Measurements from ENCODE around the gene CCNE1.

Gene CCNE1

DNA sequence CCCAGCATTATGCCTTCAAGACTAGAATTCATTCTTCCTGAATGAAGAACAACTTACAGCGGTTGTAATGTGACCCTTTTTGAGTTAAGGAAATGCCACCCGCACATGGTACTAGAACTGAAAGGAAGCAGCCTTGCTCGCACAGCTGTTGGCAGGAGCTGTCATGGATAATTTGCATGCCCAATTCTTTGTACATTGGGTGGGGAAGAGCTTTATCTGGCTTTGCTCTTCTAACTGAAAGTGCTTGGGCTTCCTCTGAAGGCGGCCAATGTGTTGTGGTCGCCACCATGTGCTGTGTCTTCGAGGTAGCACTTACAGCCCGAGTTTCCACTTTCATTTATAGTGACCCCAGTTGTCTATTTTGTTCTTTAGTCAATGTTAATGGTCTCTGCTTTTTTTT is 3.4 kb downstream of the CCNE1 start:
- Histone ChIP-seq H3K4me2 (ENCODE audit: insufficient read depth, low read length) (no peak overlapping the region), H3K4me3 (ENCODE audit: low read depth in 1 of 2, low read length in 2 of 2) (no peak overlapping the region), H3K9me3 (ENCODE audit: insufficient read depth, low read length, severe bottlenecking) (no peaks in the 10 kb centered on the region), H2AFZ (ENCODE audit: low read depth, low read length) (no peak overlapping the region; the same call in 1 of the 2 replicates), H3K27ac (ENCODE audit: low read length) (no peak overlapping the region), H3K9ac (ENCODE audit: low read depth, low read length) (no peak overlapping the region), H3K79me2 (ENCODE audit: insufficient read depth, low read length) (no peaks in the 10 kb centered on the region), H4K20me1 (ENCODE audit: insufficient read depth, low read length) (no peaks in the 10 kb centered on the region), H3K36me3 (ENCODE audit: insufficient read depth, low read length) (peaks cover 29% of the 10 kb centered on the region), H3K27me3 (ENCODE audit: insufficient read depth, low read length, poor library complexity) (no peaks in the 10 kb centered on the region), H3K4me1 (ENCODE audit: insufficient read depth, low read length) (peaks cover 20% of the 10 kb centered on the region)
- DNase-seq (no peak), ATAC-seq (ENCODE audit: insufficient read depth, low read depth) (no peak)
- TF ChIP-seq, protein P1, sequence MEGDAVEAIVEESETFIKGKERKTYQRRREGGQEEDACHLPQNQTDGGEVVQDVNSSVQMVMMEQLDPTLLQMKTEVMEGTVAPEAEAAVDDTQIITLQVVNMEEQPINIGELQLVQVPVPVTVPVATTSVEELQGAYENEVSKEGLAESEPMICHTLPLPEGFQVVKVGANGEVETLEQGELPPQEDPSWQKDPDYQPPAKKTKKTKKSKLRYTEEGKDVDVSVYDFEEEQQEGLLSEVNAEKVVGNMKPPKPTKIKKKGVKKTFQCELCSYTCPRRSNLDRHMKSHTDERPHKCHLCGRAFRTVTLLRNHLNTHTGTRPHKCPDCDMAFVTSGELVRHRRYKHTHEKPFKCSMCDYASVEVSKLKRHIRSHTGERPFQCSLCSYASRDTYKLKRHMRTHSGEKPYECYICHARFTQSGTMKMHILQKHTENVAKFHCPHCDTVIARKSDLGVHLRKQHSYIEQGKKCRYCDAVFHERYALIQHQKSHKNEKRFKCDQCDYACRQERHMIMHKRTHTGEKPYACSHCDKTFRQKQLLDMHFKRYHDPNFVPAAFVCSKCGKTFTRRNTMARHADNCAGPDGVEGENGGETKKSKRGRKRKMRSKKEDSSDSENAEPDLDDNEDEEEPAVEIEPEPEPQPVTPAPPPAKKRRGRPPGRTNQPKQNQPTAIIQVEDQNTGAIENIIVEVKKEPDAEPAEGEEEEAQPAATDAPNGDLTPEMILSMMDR (IDR thresholded peaks at IDR 0.05; ENCODE audit: borderline replicate concordance, extremely low read depth, low read length, poor library complexity, severe bottlenecking) = no peak
- TF ChIP-seq EZH2 (IDR thresholded peaks at IDR 0.05; ENCODE audit: borderline replicate concordance, low read depth, low read length, severe bottlenecking) = no peak

DNA sequence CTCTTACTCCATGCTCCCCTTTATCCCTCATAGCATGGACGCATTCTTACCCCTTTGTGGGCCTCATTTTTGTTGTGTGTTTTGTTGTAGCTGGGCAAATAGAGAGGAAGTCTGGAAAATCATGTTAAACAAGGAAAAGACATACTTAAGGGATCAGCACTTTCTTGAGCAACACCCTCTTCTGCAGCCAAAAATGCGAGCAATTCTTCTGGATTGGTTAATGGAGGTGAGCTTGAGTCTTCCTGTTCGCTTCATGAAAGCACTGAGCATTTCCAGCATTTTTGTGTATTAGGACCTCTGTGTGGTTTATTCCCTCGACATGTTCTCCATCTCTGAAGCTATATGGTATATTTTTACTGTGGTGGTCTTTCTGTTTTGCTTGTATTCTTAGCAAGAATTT is 5.5 kb downstream of the CCNE1 start:
- no peak for ATAC-seq (ENCODE audit: insufficient read depth, low read depth)
- Histone ChIP-seq H3K36me3 (ENCODE audit: insufficient read depth, low read length) (peaks cover 43% of the 10 kb centered on the region), H3K4me2 (ENCODE audit: insufficient read depth, low read length) (no peak overlapping the region)

DNA sequence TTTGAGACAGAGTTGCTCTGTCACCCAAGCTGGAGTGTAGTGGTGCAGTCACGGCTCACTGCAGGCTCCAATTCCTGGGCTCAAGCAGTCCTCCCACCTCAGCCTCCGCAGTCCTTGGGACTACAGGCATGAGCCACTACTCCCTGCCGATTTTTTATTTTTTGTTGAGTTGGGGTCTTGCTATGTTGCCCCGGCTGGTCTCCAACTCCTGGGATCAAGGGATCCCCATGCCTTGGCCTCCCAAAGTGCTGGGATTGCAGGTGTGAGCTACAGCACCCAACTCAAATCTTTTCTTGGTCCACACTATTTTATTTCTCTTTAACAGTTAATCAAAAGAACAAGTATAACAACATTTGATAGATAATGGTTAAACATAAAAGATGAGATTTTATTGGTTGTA is 7.5 kb downstream of the CCNE1 start:
- TF ChIP-seq, protein P1 (IDR thresholded peaks at IDR 0.05; ENCODE audit: borderline replicate concordance, extremely low read depth, low read length, poor library complexity, severe bottlenecking) = no peak
- no peak for TF ChIP-seq EZH2 (IDR thresholded peaks at IDR 0.05; ENCODE audit: borderline replicate concordance, low read depth, low read length, severe bottlenecking)

More for the DNA sequence above, 5.5 kb downstream of the CCNE1 start:
- Histone ChIP-seq H3K4me3 (ENCODE audit: low read depth in 1 of 2, low read length in 2 of 2) (no peak overlapping the region), H2AFZ (ENCODE audit: low read depth, low read length) (no peak overlapping the region), H3K9me3 (ENCODE audit: insufficient read depth, low read length, severe bottlenecking) (no peaks in the 10 kb centered on the region), H3K79me2 (ENCODE audit: insufficient read depth, low read length) (no peaks in the 10 kb centered on the region), H3K27me3 (ENCODE audit: insufficient read depth, low read length, poor library complexity) (no peaks in the 10 kb centered on the region), H4K20me1 (ENCODE audit: insufficient read depth, low read length) (no peaks in the 10 kb centered on the region), H3K9ac (ENCODE audit: low read depth, low read length) (no peak overlapping the region), H3K4me1 (ENCODE audit: insufficient read depth, low read length) (peaks cover 9% of the 10 kb centered on the region), H3K27ac (ENCODE audit: low read length) (no peak overlapping the region)
- no peak for TF ChIP-seq EZH2 (IDR thresholded peaks at IDR 0.05; ENCODE audit: borderline replicate concordance, low read depth, low read length, severe bottlenecking)
- TF ChIP-seq, protein P1 (IDR thresholded peaks at IDR 0.05; ENCODE audit: borderline replicate concordance, extremely low read depth, low read length, poor library complexity, severe bottlenecking) = no peak
- no peak for DNase-seq

DNA sequence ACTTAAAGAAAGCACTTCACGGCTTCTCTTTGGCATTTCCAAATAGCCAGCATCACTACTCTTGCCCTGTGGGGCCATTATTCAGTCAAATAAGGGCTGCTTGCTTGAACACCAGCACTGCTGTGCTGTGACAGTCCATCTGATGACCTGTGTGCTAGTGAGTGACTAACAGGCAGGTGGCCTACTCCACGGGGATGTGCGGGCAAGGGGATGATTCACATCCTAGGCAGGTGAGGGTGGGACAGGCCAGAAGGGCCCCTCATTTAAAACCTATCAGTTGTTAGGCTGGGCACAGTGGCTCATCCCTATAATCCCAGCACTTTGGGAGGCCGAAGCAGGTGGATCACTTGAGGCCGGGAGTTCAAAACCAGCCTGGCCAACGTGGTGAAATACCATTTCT is 8.2 kb downstream of the CCNE1 start:
- no peak for ATAC-seq (ENCODE audit: insufficient read depth, low read depth)
- peaks cover 50% of the 10 kb centered on the region for H3K36me3 ChIP-seq (ENCODE audit: insufficient read depth, low read length)
- H3K4me1 ChIP-seq (ENCODE audit: insufficient read depth, low read length) = no peaks in the 10 kb centered on the region

More for the DNA sequence above, 7.5 kb downstream of the CCNE1 start:
- Histone ChIP-seq H3K79me2 (ENCODE audit: insufficient read depth, low read length) (no peaks in the 10 kb centered on the region), H4K20me1 (ENCODE audit: insufficient read depth, low read length) (no peaks in the 10 kb centered on the region), H2AFZ (ENCODE audit: low read depth, low read length) (no peak overlapping the region), H3K4me3 (ENCODE audit: low read depth in 1 of 2, low read length in 2 of 2) (no peak overlapping the region), H3K27ac (ENCODE audit: low read length) (no peak overlapping the region), H3K9ac (ENCODE audit: low read depth, low read length) (no peak overlapping the region), H3K9me3 (ENCODE audit: insufficient read depth, low read length, severe bottlenecking) (no peaks in the 10 kb centered on the region), H3K36me3 (ENCODE audit: insufficient read depth, low read length) (peaks cover 48% of the 10 kb centered on the region), H3K4me2 (ENCODE audit: insufficient read depth, low read length) (no peak overlapping the region), H3K27me3 (ENCODE audit: insufficient read depth, low read length, poor library complexity) (no peaks in the 10 kb centered on the region), H3K4me1 (ENCODE audit: insufficient read depth, low read length) (no peaks in the 10 kb centered on the region)
- DNase-seq (no peak), ATAC-seq (ENCODE audit: insufficient read depth, low read depth) (no peak)

More for the DNA sequence above, 8.2 kb downstream of the CCNE1 start:
- no peak overlapping the region for H2AFZ ChIP-seq (ENCODE audit: low read depth, low read length)
- no peaks in the 10 kb centered on the region for H3K27me3 ChIP-seq (ENCODE audit: insufficient read depth, low read length, poor library complexity)
- H3K79me2 ChIP-seq (ENCODE audit: insufficient read depth, low read length) = no peaks in the 10 kb centered on the region
- no peak for TF ChIP-seq EZH2 (IDR thresholded peaks at IDR 0.05; ENCODE audit: borderline replicate concordance, low read depth, low read length, severe bottlenecking)
- TF ChIP-seq, protein P1 (IDR thresholded peaks at IDR 0.05; ENCODE audit: borderline replicate concordance, extremely low read depth, low read length, poor library complexity, severe bottlenecking) = no peak
- H3K9me3 ChIP-seq (ENCODE audit: insufficient read depth, low read length, severe bottlenecking) = no peaks in the 10 kb centered on the region
- no peak overlapping the region for H3K27ac ChIP-seq (ENCODE audit: low read length)
- no peak for DNase-seq
- H3K9ac ChIP-seq (ENCODE audit: low read depth, low read length) = no peak overlapping the region
- H3K4me3 ChIP-seq (ENCODE audit: low read depth in 1 of 2, low read length in 2 of 2) = no peak overlapping the region
- H3K4me2 ChIP-seq (ENCODE audit: insufficient read depth, low read length) = no peak overlapping the region
- no peaks in the 10 kb centered on the region for H4K20me1 ChIP-seq (ENCODE audit: insufficient read depth, low read length)

Measured in DND-41 (cell line).